Stomach (tissue), 9 donors: ENCODE data around the gene MTO1. TPM values are rescaled to one million over a fixed set of nuclear protein-coding genes. Genes with fewer than 3 reads are reported as not detected.

Source experiments
- DNase-seq, 2 donors: peaks; one replicate each; pipeline versions ENCODE4 v3.0.0 to v3.0.0-alpha.2; 2013 to 2019
- H3K27ac ChIP-seq, 5 donors: fragments of 200-600 bp in 4 of 5; sonication (generic) in 4 of 5; one replicate each; pipeline ENCODE4 v1.5.1; 2013 to 2019; ENCODE audit warnings: mild to moderate bottlenecking in 1 of 5, moderate library complexity in 1 of 5
- H3K27me3 ChIP-seq, 3 donors: fragments of 200-600 bp; sonication (generic); one replicate each; pipeline ENCODE4 v1.5.1; 2017 to 2019; ENCODE audit warnings: mixed run types in 1 of 3
- H3K36me3 ChIP-seq, 4 donors: fragments of 200-600 bp; sonication (generic); 1 replicate in 3 of 4; 2 replicates in 1 of 4; pipeline ENCODE4 v1.5.1; 2016 to 2019
- H3K4me1 ChIP-seq, 4 donors: fragments of 200-600 bp; sonication (generic); one replicate each; pipeline ENCODE4 v1.5.1; 2016 to 2019
- H3K4me3 ChIP-seq, 4 donors: fragments of 200-600 bp; sonication (generic) in 3 of 4; one replicate each; pipeline ENCODE4 v1.5.1; 2016 to 2019; ENCODE audit warnings: mild to moderate bottlenecking in 1 of 4
- H3K9me3 ChIP-seq, 4 donors: fragments of 200-600 bp; sonication (generic); one replicate each; pipeline ENCODE4 v1.5.1; 2016 to 2019
- CTCF ChIP-seq, 7 experiments: fragments of 450-650 bp in 4 of 7; fragments of 200-600 bp in 3 of 7; sonication (generic) in 3 of 7; IDR thresholded peaks; one replicate each; pipeline ENCODE4 v1.5.1; 2016 to 2019; ENCODE audit warnings: antibody characterized with exemption in 7 of 7, control low read depth in 2 of 7, mild to moderate bottlenecking in 1 of 7
- EP300 ChIP-seq: sonication (generic); formaldehyde crosslinking; IDR thresholded peaks from one replicate; pipeline ENCODE4 v1.6.1; 2017; ENCODE audit warnings: antibody characterized with exemption
- POLR2A ChIP-seq, 4 donors: fragments of 450-650 bp; IDR thresholded peaks; one replicate each; pipeline ENCODE4 v1.6.1; 2016; ENCODE audit warnings: antibody characterized with exemption in 4 of 4, control low read depth in 2 of 4, mild to moderate bottlenecking in 1 of 4, moderate library complexity in 1 of 4
- POLR2AphosphoS5 ChIP-seq, 3 donors: sonication (generic); formaldehyde crosslinking; IDR thresholded peaks; one replicate each; pipeline ENCODE4 v1.6.1; 2016; ENCODE audit warnings: antibody characterized with exemption in 3 of 3
- WGBS, 5 donors: extraction: QIAGEN DNeasy Blood & Tissue Kit in 3 of 5; methylation state at CpG; one replicate each; pipeline versions ENCODE4 v1.1.5 to v1.1.7; 2013 to 2018; 5-methylcytosine and 5-hydroxymethylcytosine counted together
- intact Hi-C: fragments of 100-400 bp; cut with DNase I; formaldehyde crosslinking; loops from one replicate; pipeline ENCODE4 v1.15.1; 2023; ENCODE audit warnings: low total_unique reads
- polyA plus RNA-seq, 3 donors: library from polyadenylated mRNA; stranded (reverse); fragments of 200-250 nt; gene quantifications; one replicate each; pipeline ENCODE4 v1.2.3, GENCODE V29; 2013
- total RNA-seq, 5 donors: library from RNA; depleted of rRNA; stranded (reverse); fragments of >200 nt; gene quantifications; one replicate each; pipeline versions ENCODE4 v1.1.0 to v1.2.3, GENCODE V29; 2014 to 2016
- donor health status: healthy with polysubstance abuse.
- donor health status: Bipolar disorder and iron deficiency.
- donor health status: healthy.

MTO1 gene
- total and polyA plus RNA-seq, 8 donors = 3.2 to 53.7 (median 11.6) TPM

DNA sequence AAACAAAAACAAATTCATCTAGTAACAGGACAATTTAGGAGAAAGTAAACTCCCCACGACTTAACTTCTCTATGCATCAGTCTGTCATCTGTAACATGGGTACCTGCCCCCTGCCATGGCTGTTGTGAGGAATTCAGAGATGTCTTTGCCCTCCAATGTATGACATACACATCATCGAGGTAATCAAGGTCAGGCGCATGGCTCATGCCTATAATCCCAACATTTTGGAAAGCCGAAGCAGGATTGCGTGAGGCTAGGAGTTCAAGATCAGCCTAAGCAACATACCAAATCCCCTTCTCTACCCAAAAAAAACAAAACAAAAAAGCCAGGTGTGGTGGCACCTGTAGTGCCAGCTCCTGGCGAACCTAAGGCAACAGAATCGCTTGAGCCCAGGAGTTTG, 50.3 kb downstream of the MTO1 start:
- intact Hi-C loops = loop anchor here (5.0 kb wide), 1 partner anchor 101 kb away; no protein-coding TSS in a partner anchor
- 78 to 92% (median 89%) methylated on average over 7 of the region's 7 CpGs for WGBS, 5 donors
- Histone ChIP-seq H3K4me3 (no peak overlapping the region), H3K36me3 (peaks cover 10 to 32% (median 26%) of the 10 kb centered on the region in 4 donors), H3K9me3 (no peaks in the 10 kb centered on the region), H3K4me1 (peaks cover 15 to 29% (median 20%) of the 10 kb centered on the region in 4 donors), H3K27me3 (no peaks in the 10 kb centered on the region), H3K27ac (no peak overlapping the region)
- peak in 1 of 2 donors; percentile 31 for DNase-seq
- no peak for TF ChIP-seq EP300
- TF ChIP-seq POLR2A (IDR thresholded peaks at IDR 0.05) = no peak
- no peak for TF ChIP-seq CTCF (IDR thresholded peaks at IDR 0.05)
- no peak for TF ChIP-seq POLR2AphosphoS5 (IDR thresholded peaks at IDR 0.05)

GRCh38 chr6:73513496-73513854, 51.9 kb downstream of the MTO1 start:
- no peak for TF ChIP-seq EP300
- no peak for TF ChIP-seq POLR2AphosphoS5 (IDR thresholded peaks at IDR 0.05)
- TF ChIP-seq CTCF (IDR thresholded peaks at IDR 0.05) = no peak
- TF ChIP-seq POLR2A (IDR thresholded peaks at IDR 0.05) = no peak
- Histone ChIP-seq H3K27ac (no peak overlapping the region), H3K4me1 (peaks cover 26 to 44% (median 34%) of the 10 kb centered on the region in 4 donors), H3K36me3 (peaks cover 21 to 48% (median 41%) of the 10 kb centered on the region in 4 donors), H3K9me3 (no peaks in the 10 kb centered on the region), H3K27me3 (no peaks in the 10 kb centered on the region), H3K4me3 (no peak overlapping the region)
- DNase-seq = peak in 1 of 2 donors; percentile 16
- intact Hi-C loops = loop anchor here (5.0 kb wide), 1 partner anchor 99 kb away; no protein-coding TSS in a partner anchor
- 29 to 58% (median 44%) methylated on average over 3 of the region's 3 CpGs for WGBS, 5 donors

- no peak overlapping the region for H3K4me3 ChIP-seq
- no peaks in the 10 kb centered on the region for H3K9me3 ChIP-seq
- WGBS, 5 donors = 35 to 50% (median 46%) methylated on average over 3 of the region's 3 CpGs
- DNase-seq = peak in 1 of 2 donors; percentile 51
- H3K27me3 ChIP-seq = no peaks in the 10 kb centered on the region
- intact Hi-C loops = loop anchor here (5.0 kb wide), 1 partner anchor 98 kb away; no protein-coding TSS in a partner anchor
- no peak for TF ChIP-seq POLR2A (IDR thresholded peaks at IDR 0.05)
- TF ChIP-seq CTCF (IDR thresholded peaks at IDR 0.05) = no peak
- TF ChIP-seq EP300 = no peak
- TF ChIP-seq POLR2AphosphoS5 (IDR thresholded peaks at IDR 0.05) = no peak
- H3K27ac ChIP-seq = peak overlapping the region in 3 of 5 donors; percentile 18 to 74 (median 54)
- peaks cover 32 to 60% (median 53%) of the 10 kb centered on the region in 4 donors for H3K36me3 ChIP-seq
- peaks cover 36 to 56% (median 45%) of the 10 kb centered on the region in 4 donors for H3K4me1 ChIP-seq
These were observed 53.2 kb downstream of the MTO1 start for GRCh38 chr6:73514746-73515110.

DNA sequence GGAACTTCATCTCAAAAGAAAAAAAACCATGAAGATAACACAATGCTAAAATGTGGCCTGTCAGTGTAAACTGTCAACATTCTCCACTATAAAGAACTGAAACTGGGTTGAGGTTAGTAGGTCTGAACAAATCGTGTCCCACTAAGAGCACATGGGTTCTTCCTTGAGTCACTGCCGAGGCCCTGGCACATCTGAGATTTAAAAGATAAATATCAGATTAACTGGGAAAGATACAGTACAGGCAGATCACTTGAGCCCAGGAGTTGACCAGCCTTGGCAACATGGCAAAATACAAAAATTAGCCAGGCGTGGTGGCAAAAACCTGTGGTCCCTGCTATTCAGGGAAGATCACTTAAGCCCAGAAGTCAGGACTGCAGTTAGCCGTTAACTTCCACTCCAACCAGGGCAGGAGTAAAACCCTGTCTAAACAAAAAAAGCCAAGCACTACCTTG, 53.7 kb downstream of the MTO1 start:
- intact Hi-C loops = no loop called here
- Histone ChIP-seq H3K27me3 (no peaks in the 10 kb centered on the region), H3K9me3 (no peaks in the 10 kb centered on the region), H3K4me1 (peaks cover 36 to 56% (median 48%) of the 10 kb centered on the region in 4 donors), H3K27ac (peak overlapping the region; percentile 50 to 74 (median 54)), H3K36me3 (peaks cover 36 to 62% (median 56%) of the 10 kb centered on the region in 4 donors), H3K4me3 (peak overlapping the region in 2 of 4 donors; percentile 14 to 41)
- peak in 1 of 3 donors; percentile 53 for TF ChIP-seq POLR2AphosphoS5 (IDR thresholded peaks at IDR 0.05)
- TF ChIP-seq POLR2A (IDR thresholded peaks at IDR 0.05) = no peak
- peak in 1 of 2 donors; percentile 54 for DNase-seq
- 26 to 40% (median 32%) methylated on average over 4 of the region's 4 CpGs for WGBS, 5 donors
